SH-SY5Y (cell line): Measurements from ENCODE around the gene PPP1R14D.

Experiments
- GATA2 ChIP-seq: IDR thresholded peaks from 2 replicates; pipeline ENCODE4 v1.6.1; 2011; ENCODE audit warnings: mild to moderate bottlenecking, low read depth, low read length
- GATA3 ChIP-seq: IDR thresholded peaks from 2 replicates; pipeline ENCODE4 v1.6.1; 2011; ENCODE audit warnings: low read depth, mild to moderate bottlenecking, low read length, moderate library complexity

DNA sequence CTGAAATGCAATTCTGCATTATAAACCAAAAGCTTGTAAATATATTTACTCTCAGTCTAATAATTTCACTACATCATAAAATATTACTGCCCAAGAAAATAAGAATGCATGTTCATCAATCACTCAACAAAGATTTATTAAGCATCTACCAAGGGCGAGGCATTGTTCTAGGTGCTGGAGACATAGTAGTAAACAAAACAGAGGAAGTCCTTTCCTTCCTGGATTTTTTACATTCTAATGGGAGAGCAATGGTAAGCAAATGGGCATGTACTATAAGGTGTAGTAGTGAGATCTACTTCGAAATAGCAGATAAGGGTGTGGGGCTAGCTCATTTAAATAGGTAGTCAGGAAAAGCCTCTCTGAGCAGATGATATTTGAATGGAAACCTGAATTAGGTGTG is 32.5 kb downstream of the PPP1R14D start:
- no peak for TF ChIP-seq GATA2
- no peak for TF ChIP-seq GATA3
